ENCODE data around the gene C1orf105.

GRCh38 chr1:172477741-172478140, 57.3 kb downstream of the C1orf105 start:
- no peak for TF ChIP-seq CTCF (conservative IDR thresholded peaks at IDR 0.05; ENCODE audit: low read depth in 2 of 2)
- no peak for TF ChIP-seq REST (IDR thresholded peaks at IDR 0.05; ENCODE audit: unreplicated experiment)
- TF ChIP-seq POLR2AphosphoS5 (IDR thresholded peaks at IDR 0.05; ENCODE audit: low read depth): no peak
- no peak for TF ChIP-seq EZH2phosphoT487 (IDR thresholded peaks at IDR 0.05; ENCODE audit: unreplicated experiment)
- TF ChIP-seq EZH2 (IDR thresholded peaks at IDR 0.05; ENCODE audit: low read depth, unreplicated experiment): no peak
- no peak for TF ChIP-seq ZNF114 (CRISPR knock-in tag; IDR thresholded peaks at IDR 0.05)
- TF ChIP-seq ETS1 (IDR thresholded peaks at IDR 0.05): no peak
- TF ChIP-seq JUNB (IDR thresholded peaks at IDR 0.05; ENCODE audit: unreplicated experiment): no peak
- no peak for TF ChIP-seq NANOG (IDR thresholded peaks at IDR 0.05; ENCODE audit: borderline replicate concordance)
- TF ChIP-seq CREB1 (CRISPR knock-in tag; IDR thresholded peaks at IDR 0.05; ENCODE audit: low read depth): no peak
- TF ChIP-seq ZNF331 (CRISPR knock-in tag; IDR thresholded peaks at IDR 0.05; ENCODE audit: low read depth): no peak
- TF ChIP-seq STAT1 (IDR thresholded peaks at IDR 0.05; ENCODE audit: unreplicated experiment): no peak
- TF ChIP-seq ZNF462 (CRISPR knock-in tag; IDR thresholded peaks at IDR 0.05): no peak
